Neural progenitor cell (in vitro differentiated cells): ENCODE data around the gene ZC3H18. TPM values are rescaled to one million over a fixed set of nuclear protein-coding genes. Genes with fewer than 3 reads are reported as not detected.

Source experiments
- DNase-seq: peaks from one replicate; pipeline ENCODE4 v3.0.0-alpha.2; 2016; ENCODE audit warnings: low spot score
- H2AFZ ChIP-seq: fragments of 200-600 bp; sonication (generic); replicated peaks from 2 replicates; pipeline ENCODE4 v1.6.1; 2016; ENCODE audit warnings: antibody characterized with exemption
- H3F3A ChIP-seq: fragments of 200-600 bp; sonication (generic); 2 replicates; pipeline ENCODE4 v1.6.1; 2016; ENCODE audit warnings: antibody characterized with exemption, low read depth
- H3K27ac ChIP-seq: fragments of 200-600 bp; sonication (generic); 2 replicates; pipeline ENCODE4 v1.5.1; 2016; ENCODE audit warnings: mild to moderate bottlenecking
- H3K27me3 ChIP-seq: fragments of 200-600 bp; sonication (generic); 2 replicates; pipeline ENCODE4 v1.6.1; 2016; ENCODE audit warnings: mild to moderate bottlenecking, moderate library complexity
- H3K36me3 ChIP-seq: fragments of 200-600 bp; sonication (generic); 2 replicates; pipeline ENCODE4 v1.5.1; 2016
- H3K4me1 ChIP-seq: fragments of 200-600 bp; sonication (generic); 2 replicates; pipeline ENCODE4 v1.6.1; 2016; ENCODE audit warnings: mixed run types
- H3K4me2 ChIP-seq: fragments of 200-600 bp; sonication (generic); 2 replicates; pipeline ENCODE4 v1.6.1; 2016
- H3K4me3 ChIP-seq: fragments of 200-600 bp; sonication (generic); 2 replicates; pipeline ENCODE4 v1.5.1; 2016
- H3K79me2 ChIP-seq: fragments of 200-600 bp; sonication (generic); 2 replicates; pipeline ENCODE4 v1.6.1; 2016; ENCODE audit warnings: low read depth
- H3K9ac ChIP-seq: fragments of 200-600 bp; sonication (generic); 2 replicates; pipeline ENCODE4 v1.6.1; 2016
- H3K9me3 ChIP-seq: fragments of 200-600 bp; sonication (generic); 2 replicates; pipeline ENCODE4 v1.5.1; 2016; ENCODE audit warnings: low read depth
- H4K20me1 ChIP-seq: fragments of 200-600 bp; sonication (generic); 2 replicates; pipeline ENCODE4 v1.6.1; 2016; ENCODE audit warnings: low read depth
- H3K27ac Mint-ChIP-seq: 3 replicates; pipeline ENCODE4 v1.8.0; 2021; ENCODE audit warnings: mixed read lengths
- H3K27me3 Mint-ChIP-seq: 2 replicates; pipeline ENCODE4 v1.8.0; 2022; ENCODE audit warnings: low read depth, mild to moderate bottlenecking, inconsistent platforms, moderate library complexity, mixed read lengths; ENCODE audit not compliant: insufficient read depth
- H3K36me3 Mint-ChIP-seq: 3 replicates; pipeline ENCODE4 v1.8.0; 2021; ENCODE audit warnings: mixed read lengths
- H3K4me1 Mint-ChIP-seq: 3 replicates; pipeline ENCODE4 v1.8.0; 2021; ENCODE audit warnings: mixed read lengths
- H3K4me3 Mint-ChIP-seq: 3 replicates; pipeline ENCODE4 v1.8.0; 2021; ENCODE audit warnings: mild to moderate bottlenecking, moderate library complexity, mixed read lengths
- H3K9me3 Mint-ChIP-seq: 3 replicates; pipeline ENCODE4 v1.8.0; 2020; ENCODE audit warnings: mixed read lengths
- EZH2 ChIP-seq: fragments of 200-600 bp; sonication (generic); IDR thresholded peaks from 2 replicates; pipeline ENCODE4 v1.6.1; 2017; ENCODE audit warnings: antibody characterized with exemption, mild to moderate bottlenecking, moderate library complexity
- EZH2phosphoT487 ChIP-seq: fragments of 200-600 bp; sonication (generic); IDR thresholded peaks from 2 replicates; pipeline ENCODE4 v1.6.1; 2017; ENCODE audit warnings: antibody characterized with exemption
- total RNA-seq: library from RNA; depleted of rRNA; stranded (reverse); fragments of >200 nt; gene quantifications from 2 replicates; pipeline ENCODE4 v1.2.3, GENCODE V29; 2015; ENCODE audit warnings: low replicate concordance
- TF ChIP-seq, protein P1 (sequence below): fragments of 200-600 bp; sonication (generic); IDR thresholded peaks from 2 replicates; pipeline ENCODE4 v1.5.1; 2017; ENCODE audit warnings: antibody characterized with exemption, mild to moderate bottlenecking

The ZC3H18 gene
- total RNA-seq, 1 donor from 2014 or later: 24.2 TPM

DNA sequence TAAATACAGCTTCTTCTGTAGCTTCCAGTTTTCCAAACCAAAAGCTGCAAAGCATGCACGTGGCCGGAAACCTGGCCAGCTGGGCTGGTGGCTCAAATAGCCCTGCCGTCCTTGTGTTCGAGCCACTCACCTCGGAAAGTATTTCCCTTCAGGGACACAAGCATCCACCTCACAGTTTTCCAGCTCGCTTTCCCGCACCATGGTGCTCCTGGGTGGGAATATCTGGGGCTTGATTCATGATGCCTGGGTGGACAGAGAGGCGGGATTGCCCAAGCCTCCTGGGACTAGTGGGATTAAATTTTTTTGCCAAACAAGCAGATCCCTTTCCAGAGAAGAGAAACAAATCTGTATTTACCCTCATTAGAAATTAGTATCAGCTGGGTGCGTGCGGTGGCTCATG is 99.8 kb downstream of the ZC3H18 start:
- Histone ChIP-seq H3K4me1 (no peaks in the 10 kb centered on the region), H3K79me2 (peaks cover 2% of the 10 kb centered on the region), H3K27ac (no peak overlapping the region), H3K4me3 (no peak overlapping the region), H3K36me3 (no peaks in the 10 kb centered on the region), H3K4me2 (no peak overlapping the region), H3F3A (peaks cover 6% of the 10 kb centered on the region), H3K9me3 (no peaks in the 10 kb centered on the region), H3K27me3 (no peaks in the 10 kb centered on the region), H2AFZ (no peak overlapping the region), H3K9ac (no peak overlapping the region), H4K20me1 (no peaks in the 10 kb centered on the region)
- H3K36me3 Mint-ChIP-seq: peaks cover 5% of the 10 kb centered on the region
- no peaks in the 10 kb centered on the region for H3K9me3 Mint-ChIP-seq
- peaks cover 3% of the 10 kb centered on the region for H3K4me1 Mint-ChIP-seq
- DNase-seq: no peak
- no peak overlapping the region for H3K27ac Mint-ChIP-seq
- H3K4me3 Mint-ChIP-seq: no peak overlapping the region
- H3K27me3 Mint-ChIP-seq: peaks cover 2% of the 10 kb centered on the region
- no peak for TF ChIP-seq EZH2phosphoT487
- TF ChIP-seq EZH2: no peak
- TF ChIP-seq, protein P1, sequence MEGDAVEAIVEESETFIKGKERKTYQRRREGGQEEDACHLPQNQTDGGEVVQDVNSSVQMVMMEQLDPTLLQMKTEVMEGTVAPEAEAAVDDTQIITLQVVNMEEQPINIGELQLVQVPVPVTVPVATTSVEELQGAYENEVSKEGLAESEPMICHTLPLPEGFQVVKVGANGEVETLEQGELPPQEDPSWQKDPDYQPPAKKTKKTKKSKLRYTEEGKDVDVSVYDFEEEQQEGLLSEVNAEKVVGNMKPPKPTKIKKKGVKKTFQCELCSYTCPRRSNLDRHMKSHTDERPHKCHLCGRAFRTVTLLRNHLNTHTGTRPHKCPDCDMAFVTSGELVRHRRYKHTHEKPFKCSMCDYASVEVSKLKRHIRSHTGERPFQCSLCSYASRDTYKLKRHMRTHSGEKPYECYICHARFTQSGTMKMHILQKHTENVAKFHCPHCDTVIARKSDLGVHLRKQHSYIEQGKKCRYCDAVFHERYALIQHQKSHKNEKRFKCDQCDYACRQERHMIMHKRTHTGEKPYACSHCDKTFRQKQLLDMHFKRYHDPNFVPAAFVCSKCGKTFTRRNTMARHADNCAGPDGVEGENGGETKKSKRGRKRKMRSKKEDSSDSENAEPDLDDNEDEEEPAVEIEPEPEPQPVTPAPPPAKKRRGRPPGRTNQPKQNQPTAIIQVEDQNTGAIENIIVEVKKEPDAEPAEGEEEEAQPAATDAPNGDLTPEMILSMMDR: no peak

DNA sequence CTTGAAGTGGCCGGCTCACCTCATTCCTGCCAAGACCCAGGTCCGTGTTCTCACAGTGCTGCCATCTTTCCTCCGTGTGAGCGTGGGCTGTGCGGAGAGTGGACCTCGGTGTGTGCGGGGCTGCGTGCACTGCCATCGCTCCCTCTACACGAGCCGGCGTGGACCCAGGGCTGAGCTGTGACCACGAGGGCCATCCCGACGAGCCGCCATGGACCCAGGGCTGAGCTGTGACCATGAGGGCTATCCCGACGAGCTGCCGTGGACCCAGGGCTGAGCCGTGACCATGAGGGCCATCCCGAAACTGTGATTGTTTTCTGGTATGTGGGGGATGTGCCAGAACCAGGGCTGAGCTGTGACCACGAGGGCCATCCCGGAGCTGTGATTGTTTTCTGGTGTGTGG is 101.6 kb downstream of the ZC3H18 start:
- Histone ChIP-seq H3K4me3 (no peak overlapping the region), H3K9ac (no peak overlapping the region), H3K36me3 (no peaks in the 10 kb centered on the region), H3K4me1 (no peaks in the 10 kb centered on the region), H2AFZ (no peak overlapping the region), H3K79me2 (no peaks in the 10 kb centered on the region), H4K20me1 (no peaks in the 10 kb centered on the region), H3K27ac (no peak overlapping the region), H3K27me3 (no peaks in the 10 kb centered on the region), H3K4me2 (no peak overlapping the region), H3F3A (peaks cover 3% of the 10 kb centered on the region), H3K9me3 (no peaks in the 10 kb centered on the region)
- H3K4me3 Mint-ChIP-seq: peak overlapping the region; percentile 24
- no peak overlapping the region for H3K27ac Mint-ChIP-seq
- H3K36me3 Mint-ChIP-seq: peaks cover 5% of the 10 kb centered on the region
- no peak for TF ChIP-seq EZH2
- TF ChIP-seq, protein P1: no peak
- no peak for TF ChIP-seq EZH2phosphoT487
- peaks cover 2% of the 10 kb centered on the region for H3K27me3 Mint-ChIP-seq
- no peaks in the 10 kb centered on the region for H3K9me3 Mint-ChIP-seq
- no peak for DNase-seq
- peaks cover 2% of the 10 kb centered on the region for H3K4me1 Mint-ChIP-seq

DNA sequence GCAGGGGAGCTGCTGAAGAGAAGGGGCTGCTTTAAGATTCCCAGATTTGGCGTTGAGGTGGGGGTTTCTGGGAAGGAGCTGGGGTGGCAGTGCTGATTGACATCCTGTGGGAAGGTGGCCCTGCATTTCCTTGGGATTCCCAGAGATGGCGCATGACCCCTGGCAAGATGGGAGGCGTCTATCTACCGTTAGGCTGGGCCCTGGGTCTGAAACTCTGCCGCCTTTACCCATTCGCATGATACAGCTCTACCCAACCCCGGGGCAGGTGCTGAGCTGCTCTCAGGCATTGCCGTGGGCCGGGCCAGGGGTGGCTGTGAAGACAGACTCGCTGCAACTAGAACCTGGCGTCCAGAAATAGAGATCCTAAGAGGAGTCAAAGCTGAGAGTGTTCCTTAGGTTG is 102.6 kb downstream of the ZC3H18 start:
- no peaks in the 10 kb centered on the region for H3K27me3 ChIP-seq
- H3F3A ChIP-seq: no peaks in the 10 kb centered on the region
- H3K4me3 ChIP-seq: no peak overlapping the region
- Mint-ChIP-seq H3K27ac (no peak overlapping the region), H3K4me1 (peaks cover under 1% of the 10 kb centered on the region), H3K36me3 (peaks cover 5% of the 10 kb centered on the region), H3K27me3 (peaks cover 2% of the 10 kb centered on the region), H3K4me3 (no peak overlapping the region), H3K9me3 (no peaks in the 10 kb centered on the region)
- H4K20me1 ChIP-seq: no peaks in the 10 kb centered on the region
- peak; percentile 74 for DNase-seq
- H3K9me3 ChIP-seq: no peaks in the 10 kb centered on the region
- no peaks in the 10 kb centered on the region for H3K79me2 ChIP-seq
- H3K9ac ChIP-seq: no peak overlapping the region
- TF ChIP-seq EZH2phosphoT487 (no peak), EZH2 (no peak)
- TF ChIP-seq, protein P1: peak; percentile 62
- no peak overlapping the region for H3K4me2 ChIP-seq
- H3K36me3 ChIP-seq: no peaks in the 10 kb centered on the region
- H3K4me1 ChIP-seq: no peaks in the 10 kb centered on the region
- no peak overlapping the region for H3K27ac ChIP-seq
- H2AFZ ChIP-seq: no peak overlapping the region
